ENCODE measurements around the gene ADCY5.

Gene ADCY5

GRCh38 chr3:123319760-123320159, 129.1 kb downstream of the ADCY5 start:
- ChIA-PET POLR2A (no interaction called here), CTCF (interaction anchor here (0.9 to 1.4 kb wide), 2 partner anchors 19 to 56 kb away, joined by 3 to 5 read pairs; no protein-coding TSS in a partner anchor)
- TF ChIP-seq LEF1 (IDR thresholded peaks at IDR 0.05; ENCODE audit: borderline replicate concordance) (no peak), FOXK2 (IDR thresholded peaks at IDR 0.05) (no peak), CTBP1 (IDR thresholded peaks at IDR 0.05; ENCODE audit: borderline replicate concordance) (no peak), NFRKB (IDR thresholded peaks at IDR 0.05) (no peak), L3MBTL2 (conservative IDR thresholded peaks at IDR 0.05) (no peak), SUZ12 (IDR thresholded peaks at IDR 0.05) (no peak), PKNOX1 (IDR thresholded peaks at IDR 0.05) (no peak), BHLHE40 (IDR thresholded peaks at IDR 0.05; ENCODE audit: borderline replicate concordance) (no peak), TARDBP (IDR thresholded peaks at IDR 0.05) (no peak), FOXA1 (IDR thresholded peaks at IDR 0.05) (no peak), ELF4 (IDR thresholded peaks at IDR 0.05) (no peak), SP1 (IDR thresholded peaks at IDR 0.05) (no peak), ZNF384 (IDR thresholded peaks at IDR 0.05) (no peak), ARNT (IDR thresholded peaks at IDR 0.05) (no peak), HDGF (IDR thresholded peaks at IDR 0.05; ENCODE audit: borderline replicate concordance) (no peak), FOXM1 (IDR thresholded peaks at IDR 0.05; ENCODE audit: borderline replicate concordance) (no peak)
- no peak for DNase-seq (ENCODE audit: extremely low spot score)

GRCh38 chr3:123318374-123318773, 130.5 kb downstream of the ADCY5 start:
- ChIA-PET CTCF (no interaction called here), POLR2A (no interaction called here)
- no peak for DNase-seq (ENCODE audit: extremely low spot score)
- TF ChIP-seq L3MBTL2 (conservative IDR thresholded peaks at IDR 0.05): no peak
- TF ChIP-seq BHLHE40 (IDR thresholded peaks at IDR 0.05; ENCODE audit: borderline replicate concordance): no peak
- no peak for TF ChIP-seq FOXA1 (IDR thresholded peaks at IDR 0.05)
- TF ChIP-seq ZNF384 (IDR thresholded peaks at IDR 0.05): no peak
- TF ChIP-seq SUZ12 (IDR thresholded peaks at IDR 0.05): no peak
- no peak for TF ChIP-seq ARNT (IDR thresholded peaks at IDR 0.05)
- TF ChIP-seq LEF1 (IDR thresholded peaks at IDR 0.05; ENCODE audit: borderline replicate concordance): no peak
- no peak for TF ChIP-seq PKNOX1 (IDR thresholded peaks at IDR 0.05)
- no peak for TF ChIP-seq NFRKB (IDR thresholded peaks at IDR 0.05)
- no peak for TF ChIP-seq FOXM1 (IDR thresholded peaks at IDR 0.05; ENCODE audit: borderline replicate concordance)
- TF ChIP-seq HDGF (IDR thresholded peaks at IDR 0.05; ENCODE audit: borderline replicate concordance): no peak
- TF ChIP-seq CTBP1 (IDR thresholded peaks at IDR 0.05; ENCODE audit: borderline replicate concordance): no peak
- TF ChIP-seq ELF4 (IDR thresholded peaks at IDR 0.05): no peak
- no peak for TF ChIP-seq SP1 (IDR thresholded peaks at IDR 0.05)
- no peak for TF ChIP-seq TARDBP (IDR thresholded peaks at IDR 0.05)
- TF ChIP-seq FOXK2 (IDR thresholded peaks at IDR 0.05): no peak

- POLR2A ChIA-PET: no interaction called here
- DNase-seq (ENCODE audit: extremely low spot score): no peak
- CTCF ChIA-PET: no interaction called here
- TF ChIP-seq TARDBP (IDR thresholded peaks at IDR 0.05) (no peak), SP1 (IDR thresholded peaks at IDR 0.05) (no peak), FOXM1 (IDR thresholded peaks at IDR 0.05; ENCODE audit: borderline replicate concordance) (no peak), LEF1 (IDR thresholded peaks at IDR 0.05; ENCODE audit: borderline replicate concordance) (no peak), BHLHE40 (IDR thresholded peaks at IDR 0.05; ENCODE audit: borderline replicate concordance) (no peak), NFRKB (IDR thresholded peaks at IDR 0.05) (no peak), FOXA1 (IDR thresholded peaks at IDR 0.05) (no peak), ZNF384 (IDR thresholded peaks at IDR 0.05) (no peak), FOXK2 (IDR thresholded peaks at IDR 0.05) (no peak), L3MBTL2 (conservative IDR thresholded peaks at IDR 0.05) (no peak), ARNT (IDR thresholded peaks at IDR 0.05) (no peak), ELF4 (IDR thresholded peaks at IDR 0.05) (no peak)
Measured at GRCh38 chr3:123317716-123318115, 131.2 kb downstream of the ADCY5 start.

GRCh38 chr3:123315271-123315595, 133.7 kb downstream of the ADCY5 start:
- ChIA-PET POLR2A (no interaction called here), CTCF (interaction anchor here (0.7 kb wide), 2 partner anchors 28 to 97 kb away, joined by 3 to 5 read pairs; no protein-coding TSS in a partner anchor)
- DNase-seq (ENCODE audit: extremely low spot score): no peak

GRCh38 chr3:123314359-123315270, 134.3 kb downstream of the ADCY5 start:
- ChIA-PET CTCF (interaction anchor here (0.7 kb wide), 2 partner anchors 28 to 97 kb away, joined by 3 to 5 read pairs; no protein-coding TSS in a partner anchor), POLR2A (no interaction called here)
- DNase-seq (ENCODE audit: extremely low spot score): no peak
- TF ChIP-seq SUZ12 (IDR thresholded peaks at IDR 0.05) (no peak), LEF1 (IDR thresholded peaks at IDR 0.05; ENCODE audit: borderline replicate concordance) (no peak), BHLHE40 (IDR thresholded peaks at IDR 0.05; ENCODE audit: borderline replicate concordance) (no peak), NFRKB (IDR thresholded peaks at IDR 0.05) (no peak), ELF4 (IDR thresholded peaks at IDR 0.05) (no peak), CTBP1 (IDR thresholded peaks at IDR 0.05; ENCODE audit: borderline replicate concordance) (no peak), SP1 (IDR thresholded peaks at IDR 0.05) (no peak), ZNF384 (IDR thresholded peaks at IDR 0.05) (no peak), L3MBTL2 (conservative IDR thresholded peaks at IDR 0.05) (no peak), FOXA1 (IDR thresholded peaks at IDR 0.05) (no peak), PKNOX1 (IDR thresholded peaks at IDR 0.05) (no peak), FOXM1 (IDR thresholded peaks at IDR 0.05; ENCODE audit: borderline replicate concordance) (no peak), FOXK2 (IDR thresholded peaks at IDR 0.05) (no peak), TARDBP (IDR thresholded peaks at IDR 0.05) (no peak), HDGF (IDR thresholded peaks at IDR 0.05; ENCODE audit: borderline replicate concordance) (no peak)

More at GRCh38 chr3:123315271-123315595, 133.7 kb downstream of the ADCY5 start:
- TF ChIP-seq SUZ12 (IDR thresholded peaks at IDR 0.05): no peak

Measured in HEK293T (cell line).